Fibroblast of lung (primary cell): Measurements from ENCODE around the gene BATF3. TPM values are rescaled to one million over a fixed set of nuclear protein-coding genes. Genes with fewer than 3 reads are reported as not detected.

Experiments used
- DNase-seq, 2 donors: peaks; one replicate each; pipeline versions ENCODE4 v3.0.0 to v3.0.0-alpha.2; 2010; ENCODE audit warnings: low read depth in 2 of 2
- H2AFZ ChIP-seq: 2 replicates; pipeline ENCODE4 v1.5.1; 2012; ENCODE audit warnings: low read length, control low read depth, inconsistent platforms
- H3K27ac ChIP-seq: 2 replicates; pipeline ENCODE4 v1.5.1; 2011; ENCODE audit warnings: low read length, control low read depth; ENCODE audit not compliant: insufficient read depth
- H3K27me3 ChIP-seq: 2 replicates; pipeline ENCODE4 v1.5.1; 2011; ENCODE audit warnings: mild to moderate bottlenecking, low read length; ENCODE audit not compliant: control insufficient read depth, insufficient read depth
- H3K36me3 ChIP-seq: 2 replicates; pipeline ENCODE4 v1.5.1; 2011; ENCODE audit warnings: low read length; ENCODE audit not compliant: control insufficient read depth, insufficient read depth
- H3K4me1 ChIP-seq: 2 replicates; pipeline ENCODE4 v1.5.1; 2011; ENCODE audit warnings: low read length; ENCODE audit not compliant: control insufficient read depth, insufficient read depth; ENCODE audit errors: extremely low read depth
- H3K4me2 ChIP-seq: 2 replicates; pipeline ENCODE4 v1.5.1; 2011; ENCODE audit warnings: low read length, control low read depth; ENCODE audit not compliant: insufficient read depth; ENCODE audit errors: extremely low read depth
- H3K4me3 ChIP-seq, 4 experiments: fragments of 200-600 bp in 1 of 4; sonication (generic) in 1 of 4; replicated peaks in 1 of 4; 2 replicates each; pipeline ENCODE4 v1.5.1; 2011 to 2016; ENCODE audit warnings: low read length in 4 of 4, low read depth in 3 of 4, mild to moderate bottlenecking in 3 of 4, control low read depth in 2 of 4, inconsistent platforms in 1 of 4, mixed read lengths in 1 of 4; ENCODE audit not compliant: insufficient read depth in 1 of 4; ENCODE audit errors: control extremely low read depth in 1 of 4
- H3K79me2 ChIP-seq: 2 replicates; pipeline ENCODE4 v1.5.1; 2012; ENCODE audit warnings: mild to moderate bottlenecking, low read length, inconsistent platforms; ENCODE audit not compliant: control insufficient read depth, insufficient read depth
- H3K9ac ChIP-seq: 2 replicates; pipeline ENCODE4 v1.5.1; 2011; ENCODE audit warnings: mild to moderate bottlenecking, low read length, control low read depth; ENCODE audit not compliant: insufficient read depth
- H3K9me3 ChIP-seq: 2 replicates; pipeline ENCODE4 v1.5.1; 2012; ENCODE audit warnings: low read depth, low read length; ENCODE audit not compliant: control insufficient read depth, insufficient read depth
- H4K20me1 ChIP-seq: 2 replicates; pipeline ENCODE4 v1.5.1; 2011; ENCODE audit warnings: low read length; ENCODE audit not compliant: control insufficient read depth, insufficient read depth; ENCODE audit errors: extremely low read depth
- EZH2 ChIP-seq: IDR thresholded peaks from 2 replicates; pipeline ENCODE4 v1.5.1; 2012; ENCODE audit warnings: low read length, control low read depth, mild to moderate bottlenecking; ENCODE audit errors: missing control alignments
- polyA plus RNA-seq, 2 donors: library from polyadenylated mRNA; depleted of rRNA in 1 of 2; stranded (reverse) in 1 of 2; unstranded in 1 of 2; fragments of >200 nt; gene quantifications; 2 replicates each; pipeline ENCODE4 v1.2.1, GENCODE V29; 2011 to 2012; ENCODE audit warnings: missing spikeins in 1 of 2
- total RNA-seq: library from RNA; depleted of rRNA; stranded (reverse); fragments of >200 nt; gene quantifications from 2 replicates; pipeline ENCODE4 v1.2.1, GENCODE V29; 2014
- TF ChIP-seq, protein P1 (sequence below), 2 donors: IDR thresholded peaks in 1 of 2; conservative IDR thresholded peaks in 1 of 2; 1 replicate in 1 of 2; 2 replicates in 1 of 2; pipeline ENCODE4 v1.5.1; 2011 to 2012; ENCODE audit warnings: low read length in 2 of 2, control low read depth in 1 of 2, inconsistent platforms in 1 of 2, low read depth in 1 of 2, mild to moderate bottlenecking in 1 of 2

Gene BATF3
- total and polyA plus RNA-seq, 2 donors (not counting 1 experiment from before 2014, with no cell fraction given), result 6.8 to 9.1 TPM

GRCh38 chr1:212656730-212657129 is 42.9 kb downstream of the BATF3 start:
- no peak overlapping the region for H3K4me3 ChIP-seq
- H4K20me1 ChIP-seq, result no peaks in the 10 kb centered on the region
- TF ChIP-seq, protein P1, sequence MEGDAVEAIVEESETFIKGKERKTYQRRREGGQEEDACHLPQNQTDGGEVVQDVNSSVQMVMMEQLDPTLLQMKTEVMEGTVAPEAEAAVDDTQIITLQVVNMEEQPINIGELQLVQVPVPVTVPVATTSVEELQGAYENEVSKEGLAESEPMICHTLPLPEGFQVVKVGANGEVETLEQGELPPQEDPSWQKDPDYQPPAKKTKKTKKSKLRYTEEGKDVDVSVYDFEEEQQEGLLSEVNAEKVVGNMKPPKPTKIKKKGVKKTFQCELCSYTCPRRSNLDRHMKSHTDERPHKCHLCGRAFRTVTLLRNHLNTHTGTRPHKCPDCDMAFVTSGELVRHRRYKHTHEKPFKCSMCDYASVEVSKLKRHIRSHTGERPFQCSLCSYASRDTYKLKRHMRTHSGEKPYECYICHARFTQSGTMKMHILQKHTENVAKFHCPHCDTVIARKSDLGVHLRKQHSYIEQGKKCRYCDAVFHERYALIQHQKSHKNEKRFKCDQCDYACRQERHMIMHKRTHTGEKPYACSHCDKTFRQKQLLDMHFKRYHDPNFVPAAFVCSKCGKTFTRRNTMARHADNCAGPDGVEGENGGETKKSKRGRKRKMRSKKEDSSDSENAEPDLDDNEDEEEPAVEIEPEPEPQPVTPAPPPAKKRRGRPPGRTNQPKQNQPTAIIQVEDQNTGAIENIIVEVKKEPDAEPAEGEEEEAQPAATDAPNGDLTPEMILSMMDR (conservative IDR thresholded peaks at IDR 0.05 in 1 of 2, IDR thresholded peaks at IDR 0.05 in 1 of 2; ENCODE audit: low read depth in 1 of 2, low read length in 2 of 2), result no peak
- no peak for TF ChIP-seq EZH2
- H3K4me2 ChIP-seq, result no peak overlapping the region
- DNase-seq, result peak in 1 of 2 donors; percentile 35
- no peak overlapping the region for H3K9ac ChIP-seq
- H3K79me2 ChIP-seq, result no peaks in the 10 kb centered on the region
- no peak overlapping the region for H3K27ac ChIP-seq
- H3K36me3 ChIP-seq, result no peaks in the 10 kb centered on the region
- H2AFZ ChIP-seq, result no peak overlapping the region
- H3K27me3 ChIP-seq, result no peaks in the 10 kb centered on the region
- H3K4me1 ChIP-seq, result peaks cover 7% of the 10 kb centered on the region
- no peaks in the 10 kb centered on the region for H3K9me3 ChIP-seq

DNA sequence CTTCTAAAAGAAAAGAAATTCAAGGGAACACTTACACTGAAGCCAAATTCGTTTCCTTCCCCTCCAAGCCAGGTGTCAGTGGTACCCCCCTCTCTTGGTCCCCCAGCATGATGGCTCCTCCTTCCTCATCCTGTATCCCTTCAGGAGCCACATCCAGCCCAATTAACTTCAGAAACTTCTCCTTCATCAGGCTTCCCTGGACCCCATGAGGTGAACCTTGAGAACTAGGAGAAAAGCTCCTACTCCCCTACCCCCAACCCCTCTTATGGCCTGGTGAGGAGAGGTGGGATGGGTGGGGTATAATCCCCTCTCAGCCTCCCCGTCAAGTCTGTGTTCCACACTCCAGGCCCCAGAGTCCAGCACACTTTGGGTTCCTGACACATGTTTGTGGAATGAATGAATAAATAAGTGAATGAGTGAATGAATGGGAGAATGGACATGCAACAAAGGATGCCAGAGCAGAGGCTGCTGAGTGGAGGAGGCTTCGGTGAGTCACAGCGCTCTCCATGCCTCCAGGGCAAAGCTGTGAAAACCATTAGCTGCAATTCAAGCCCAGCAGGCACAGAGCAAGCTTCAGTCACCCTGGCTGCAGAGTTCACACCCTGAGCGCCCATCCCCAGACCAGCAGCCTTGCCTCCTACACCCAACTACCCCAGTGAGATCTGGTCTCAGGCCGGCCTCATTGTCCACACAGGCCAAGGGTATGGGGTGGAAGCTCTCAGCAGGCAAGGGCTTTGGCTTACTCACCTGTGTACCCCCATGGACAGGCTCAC is 43.8 kb downstream of the BATF3 start:
- Histone ChIP-seq H3K27ac (no peak overlapping the region), H4K20me1 (no peaks in the 10 kb centered on the region), H3K9me3 (no peaks in the 10 kb centered on the region), H3K4me1 (peaks cover 7% of the 10 kb centered on the region), H3K4me3 (no peak overlapping the region), H3K9ac (no peak overlapping the region), H3K79me2 (no peaks in the 10 kb centered on the region), H3K27me3 (no peaks in the 10 kb centered on the region), H2AFZ (no peak overlapping the region), H3K4me2 (no peak overlapping the region), H3K36me3 (no peaks in the 10 kb centered on the region)
- TF ChIP-seq, protein P1 (conservative IDR thresholded peaks at IDR 0.05 in 1 of 2, IDR thresholded peaks at IDR 0.05 in 1 of 2; ENCODE audit: low read depth in 1 of 2, low read length in 2 of 2), result no peak
- no peak for TF ChIP-seq EZH2
- DNase-seq, result peak in 1 of 2 donors; percentile 45

- Histone ChIP-seq H3K36me3 (no peaks in the 10 kb centered on the region), H3K9ac (no peak overlapping the region), H3K27me3 (no peaks in the 10 kb centered on the region), H3K4me1 (peaks cover 9% of the 10 kb centered on the region), H3K79me2 (no peaks in the 10 kb centered on the region), H3K27ac (no peak overlapping the region), H3K4me2 (no peak overlapping the region), H3K4me3 (no peak overlapping the region), H4K20me1 (no peaks in the 10 kb centered on the region), H2AFZ (no peak overlapping the region), H3K9me3 (no peaks in the 10 kb centered on the region)
- TF ChIP-seq, protein P1 (conservative IDR thresholded peaks at IDR 0.05 in 1 of 2, IDR thresholded peaks at IDR 0.05 in 1 of 2; ENCODE audit: low read depth in 1 of 2, low read length in 2 of 2), result no peak
- TF ChIP-seq EZH2, result no peak
- DNase-seq, result no peak
Measured at GRCh38 chr1:212652609-212653008, 47.0 kb downstream of the BATF3 start.
